G401.6 (cell line): ENCODE results near the gene TMEM174.
"Not testable (repeated sequence)": the region's sequence is repeated elsewhere in the genome, so short reads cannot be mapped to it uniquely, and the experiment has no call there.

Experiments
- FAIRE-seq: peaks from 2 replicates; lab custom pipeline; 2012; peaks lifted over from hg19 to GRCh38; lab: Jason Lieb, UNC

TMEM174 gene

GRCh38 chr5:73196201-73196600, 23.2 kb downstream of the TMEM174 start:
- FAIRE-seq: no peak

GRCh38 chr5:73197637-73198257, 24.8 kb downstream of the TMEM174 start:
- no peak for FAIRE-seq

- no peak for FAIRE-seq
Observed at GRCh38 chr5:73198833-73199592, 26.0 kb downstream of the TMEM174 start.

GRCh38 chr5:73199671-73200070, 26.7 kb downstream of the TMEM174 start:
- no peak for FAIRE-seq

GRCh38 chr5:73201547-73202513, 28.8 kb downstream of the TMEM174 start:
- FAIRE-seq: no peak

- no peak for FAIRE-seq
Observed at GRCh38 chr5:73204332-73204731, 31.3 kb downstream of the TMEM174 start.

GRCh38 chr5:73204733-73205132, 31.7 kb downstream of the TMEM174 start:
- no peak for FAIRE-seq

GRCh38 chr5:73205305-73205704, 32.3 kb downstream of the TMEM174 start:
- FAIRE-seq: no peak

GRCh38 chr5:73207239-73207638, 34.2 kb downstream of the TMEM174 start:
- FAIRE-seq: not testable (repeated sequence)

- FAIRE-seq: not testable (repeated sequence)
Observed at GRCh38 chr5:73209075-73209474, 36.1 kb downstream of the TMEM174 start.

- not testable (repeated sequence) for FAIRE-seq
Observed at GRCh38 chr5:73212693-73213092, 39.7 kb downstream of the TMEM174 start.

- no peak for FAIRE-seq
Observed at GRCh38 chr5:73213566-73213998, 40.6 kb downstream of the TMEM174 start.

GRCh38 chr5:73214306-73214705, 41.3 kb downstream of the TMEM174 start:
- FAIRE-seq: no peak

GRCh38 chr5:73214996-73215395, 42.0 kb downstream of the TMEM174 start:
- FAIRE-seq: no peak

- no peak for FAIRE-seq
Observed at GRCh38 chr5:73215531-73215890, 42.5 kb downstream of the TMEM174 start.

GRCh38 chr5:73215891-73216610, 43.1 kb downstream of the TMEM174 start:
- FAIRE-seq: no peak

- FAIRE-seq: peak; percentile 86
Observed at GRCh38 chr5:73218552-73219171, 45.7 kb downstream of the TMEM174 start.

GRCh38 chr5:73219336-73219735, 46.3 kb downstream of the TMEM174 start:
- not testable (repeated sequence) for FAIRE-seq

- FAIRE-seq: no peak
Observed at GRCh38 chr5:73221161-73221560, 48.2 kb downstream of the TMEM174 start.

- no peak for FAIRE-seq
Observed at GRCh38 chr5:73221726-73222125, 48.7 kb downstream of the TMEM174 start.

GRCh38 chr5:73222173-73222572, 49.2 kb downstream of the TMEM174 start:
- FAIRE-seq: no peak
